ENCODE measurements around the gene METTL5. TPM values are rescaled to one million over a fixed set of nuclear protein-coding genes. Genes with fewer than 3 reads are reported as not detected.
"Not testable (repeated sequence)": the region's sequence is repeated elsewhere in the genome, so short reads cannot be mapped to it uniquely, and the experiment has no call there.

Gene METTL5
- total RNA-seq, 1 donor from 2014 or later: 42.3 TPM

GRCh38 chr2:169865492-169865891 is 40.8 kb upstream of the METTL5 start:
- Mint-ChIP-seq H3K27me3 (no peaks in the 10 kb centered on the region), H3K36me3 (ENCODE audit: insufficient read depth) (peaks cover 10% of the 10 kb centered on the region), H3K9me3 (ENCODE audit: low read depth) (peaks cover 7% of the 10 kb centered on the region), H3K27ac (no peak overlapping the region), H3K4me1 (ENCODE audit: low read depth) (peaks cover 8% of the 10 kb centered on the region), H3K4me3 (ENCODE audit: low read depth) (no peak overlapping the region)
- TF ChIP-seq CTCF (IDR thresholded peaks at IDR 0.05; ENCODE audit: unreplicated experiment): no peak
- no peak for DNase-seq (ENCODE audit: low spot score, unreplicated experiment)

- H3K9me3 Mint-ChIP-seq (ENCODE audit: low read depth): peaks cover 13% of the 10 kb centered on the region
- no peak for TF ChIP-seq CTCF (IDR thresholded peaks at IDR 0.05; ENCODE audit: unreplicated experiment)
- H3K4me1 Mint-ChIP-seq (ENCODE audit: low read depth): peaks cover 5% of the 10 kb centered on the region
- no peak for DNase-seq (ENCODE audit: low spot score, unreplicated experiment)
- H3K27me3 Mint-ChIP-seq: no peaks in the 10 kb centered on the region
- no peak overlapping the region for H3K4me3 Mint-ChIP-seq (ENCODE audit: low read depth)
- no peak overlapping the region for H3K27ac Mint-ChIP-seq
- peaks cover 18% of the 10 kb centered on the region for H3K36me3 Mint-ChIP-seq (ENCODE audit: insufficient read depth)
Measured at GRCh38 chr2:169862816-169863215, 38.1 kb upstream of the METTL5 start.

- H3K27ac Mint-ChIP-seq: no peak overlapping the region
- no peaks in the 10 kb centered on the region for H3K27me3 Mint-ChIP-seq
- TF ChIP-seq CTCF (IDR thresholded peaks at IDR 0.05; ENCODE audit: unreplicated experiment): no peak
- H3K36me3 Mint-ChIP-seq (ENCODE audit: insufficient read depth): peaks cover 20% of the 10 kb centered on the region
- peaks cover 10% of the 10 kb centered on the region for H3K9me3 Mint-ChIP-seq (ENCODE audit: low read depth)
- H3K4me3 Mint-ChIP-seq (ENCODE audit: low read depth): no peak overlapping the region
- no peak for DNase-seq (ENCODE audit: low spot score, unreplicated experiment)
- peaks cover 5% of the 10 kb centered on the region for H3K4me1 Mint-ChIP-seq (ENCODE audit: low read depth)
Measured at GRCh38 chr2:169860149-169860548, 35.4 kb upstream of the METTL5 start.

GRCh38 chr2:169859423-169859822 is 34.7 kb upstream of the METTL5 start:
- H3K27ac Mint-ChIP-seq: no peak overlapping the region
- no peak for TF ChIP-seq CTCF (IDR thresholded peaks at IDR 0.05; ENCODE audit: unreplicated experiment)
- H3K4me1 Mint-ChIP-seq (ENCODE audit: low read depth): peaks cover 5% of the 10 kb centered on the region
- no peaks in the 10 kb centered on the region for H3K27me3 Mint-ChIP-seq
- H3K4me3 Mint-ChIP-seq (ENCODE audit: low read depth): no peak overlapping the region
- H3K9me3 Mint-ChIP-seq (ENCODE audit: low read depth): peaks cover 10% of the 10 kb centered on the region
- peaks cover 23% of the 10 kb centered on the region for H3K36me3 Mint-ChIP-seq (ENCODE audit: insufficient read depth)
- DNase-seq (ENCODE audit: low spot score, unreplicated experiment): no peak

- H3K36me3 Mint-ChIP-seq (ENCODE audit: insufficient read depth): peaks cover 29% of the 10 kb centered on the region
- DNase-seq (ENCODE audit: low spot score, unreplicated experiment); H3K27me3 Mint-ChIP-seq; H3K4me3 Mint-ChIP-seq (ENCODE audit: low read depth); H3K4me1 Mint-ChIP-seq (ENCODE audit: low read depth); H3K9me3 Mint-ChIP-seq (ENCODE audit: low read depth); H3K27ac Mint-ChIP-seq: not testable (repeated sequence)
Measured at GRCh38 chr2:169855281-169856258, 30.9 kb upstream of the METTL5 start.

Data from progenitor cell of endocrine pancreas (in vitro differentiated cells).